CD14-positive monocyte (primary cell): ENCODE measurements around the gene TTLL11. TPM values are rescaled to one million over a fixed set of nuclear protein-coding genes. Genes with fewer than 3 reads are reported as not detected.

Source experiments
- DNase-seq, 3 donors: peaks; one replicate each; pipeline ENCODE4 v3.0.0-alpha.2; 2011 to 2022
- H2AFZ ChIP-seq: 2 replicates; pipeline ENCODE4 v1.6.0; 2012; ENCODE audit warnings: mild to moderate bottlenecking, low read depth, low read length, inconsistent platforms; ENCODE audit not compliant: insufficient read depth, poor library complexity, severe bottlenecking
- H3K27ac ChIP-seq, 2 donors: 1 replicate in 1 of 2; 2 replicates in 1 of 2; pipeline ENCODE4 v1.5.1; 2012 to 2013; ENCODE audit warnings: low read length in 2 of 2, control low read depth in 1 of 2, inconsistent platforms in 1 of 2, low read depth in 1 of 2, mild to moderate bottlenecking in 1 of 2
- H3K27me3 ChIP-seq, 2 donors: one replicate each; pipeline versions ENCODE4 v1.6.0 to v1.6.1; 2011 to 2013; ENCODE audit warnings: low read length in 2 of 2; ENCODE audit not compliant: control insufficient read depth in 2 of 2, insufficient read depth in 2 of 2
- H3K36me3 ChIP-seq, 2 donors: replicated peaks in 1 of 2; 1 replicate in 1 of 2; 2 replicates in 1 of 2; pipeline versions ENCODE4 v1.5.1 to v1.6.1; 2012 to 2013; ENCODE audit warnings: low read length in 2 of 2, control low read depth in 1 of 2, inconsistent platforms in 1 of 2, mild to moderate bottlenecking in 1 of 2; ENCODE audit not compliant: insufficient read depth in 2 of 2, control insufficient read depth in 1 of 2
- H3K4me1 ChIP-seq, 2 donors: 1 replicate in 1 of 2; 2 replicates in 1 of 2; pipeline versions ENCODE4 v1.5.1 to v1.6.1; 2012 to 2013; ENCODE audit warnings: low read length in 2 of 2, control low read depth in 1 of 2, inconsistent platforms in 1 of 2, mild to moderate bottlenecking in 1 of 2, moderate library complexity in 1 of 2; ENCODE audit not compliant: insufficient read depth in 2 of 2, control insufficient read depth in 1 of 2
- H3K4me2 ChIP-seq: replicated peaks from 2 replicates; pipeline ENCODE3; 2012; ENCODE audit warnings: low read length, moderate library complexity, mild to moderate bottlenecking; ENCODE audit not compliant: poor library complexity, severe bottlenecking; ENCODE audit errors: extremely low read depth
- H3K4me3 ChIP-seq, 3 experiments: fragments of 200-600 bp in 1 of 3; sonication (generic) in 1 of 3; replicated peaks in 1 of 3; 1 replicate in 2 of 3; 2 replicates in 1 of 3; pipeline ENCODE4 v1.5.1; 2011 to 2013; ENCODE audit warnings: low read length in 3 of 3, mild to moderate bottlenecking in 3 of 3, control low read depth in 2 of 3, low read depth in 2 of 3, inconsistent platforms in 1 of 3, moderate library complexity in 1 of 3
- H3K79me2 ChIP-seq: 2 replicates; pipeline ENCODE4 v1.6.0; 2012; ENCODE audit warnings: mild to moderate bottlenecking, control low read depth, inconsistent platforms, low read length, moderate library complexity; ENCODE audit not compliant: insufficient read depth
- H3K9ac ChIP-seq: 2 replicates; pipeline ENCODE4 v1.6.0; 2017; ENCODE audit warnings: low read length, mild to moderate bottlenecking; ENCODE audit not compliant: insufficient read depth, poor library complexity, severe bottlenecking
- H3K9me3 ChIP-seq, 2 donors: replicated peaks in 1 of 2; 1 replicate in 1 of 2; 2 replicates in 1 of 2; pipeline versions ENCODE4 v1.5.1 to v1.6.1; 2012 to 2013; ENCODE audit warnings: low read length in 2 of 2, control low read depth in 1 of 2; ENCODE audit not compliant: control insufficient read depth in 1 of 2, insufficient read depth in 1 of 2
- H4K20me1 ChIP-seq: 2 replicates; pipeline ENCODE4 v1.6.0; 2012; ENCODE audit warnings: mild to moderate bottlenecking, low read length, control low read depth, moderate library complexity; ENCODE audit not compliant: insufficient read depth
- H3K27ac Mint-ChIP-seq, 7 donors: one replicate each; pipeline ENCODE4 v1.8.0; 2020; ENCODE audit warnings: mild to moderate bottlenecking in 7 of 7, mixed read lengths in 7 of 7, moderate library complexity in 6 of 7, inconsistent platforms in 2 of 7
- H3K27me3 Mint-ChIP-seq, 3 donors: one replicate each; pipeline ENCODE4 v1.8.0; 2021 to 2022; ENCODE audit warnings: low read depth in 3 of 3, mild to moderate bottlenecking in 3 of 3, mixed read lengths in 3 of 3, moderate library complexity in 3 of 3, inconsistent platforms in 1 of 3
- H3K36me3 Mint-ChIP-seq, 2 donors: one replicate each; pipeline ENCODE4 v1.8.0; 2020; ENCODE audit warnings: mixed read lengths in 2 of 2, inconsistent platforms in 1 of 2, mild to moderate bottlenecking in 1 of 2
- H3K4me1 Mint-ChIP-seq: one replicate; pipeline ENCODE4 v1.8.0; 2020; ENCODE audit warnings: mild to moderate bottlenecking, mixed read lengths
- H3K4me3 Mint-ChIP-seq, 2 donors: one replicate each; pipeline ENCODE4 v1.8.0; 2020; ENCODE audit warnings: mild to moderate bottlenecking in 2 of 2, mixed read lengths in 2 of 2, moderate library complexity in 1 of 2
- H3K9me3 Mint-ChIP-seq, 7 donors: one replicate each; pipeline ENCODE4 v1.8.0; 2020 to 2022; ENCODE audit warnings: mixed read lengths in 7 of 7, mild to moderate bottlenecking in 6 of 7, moderate library complexity in 6 of 7, inconsistent platforms in 2 of 7
- CTCF ChIP-seq: fragments of 200-600 bp; IDR thresholded peaks from one replicate; pipeline ENCODE4 v1.8.0; 2022; ENCODE audit warnings: antibody characterized with exemption, mild to moderate bottlenecking
- WGBS: methylation state at CpG from one replicate; pipeline ENCODE4 v1.1.5; 2013; ENCODE audit warnings: missing lambda C conversion rate; ENCODE audit not compliant: insufficient coverage; 5-methylcytosine and 5-hydroxymethylcytosine counted together
- intact Hi-C, 2 donors: fragments of 100-400 bp; cut with micrococcal nuclease; formaldehyde crosslinking; loops; one replicate each; pipeline versions ENCODE4 v1.15.0 to v1.15.1; 2023
- polyA plus RNA-seq, 3 donors: library from polyadenylated mRNA; depleted of rRNA in 1 of 3; unstranded in 2 of 3; stranded (reverse) in 1 of 3; fragments of 300-500 nt in 2 of 3; fragments of >200 nt in 1 of 3; fragmentation: Illumina TruSeq in 2 of 3; gene quantifications; 1 replicate in 2 of 3; 2 replicates in 1 of 3; pipeline ENCODE4 v1.2.3, GENCODE V29; 2012 to 2021

TTLL11 gene
- polyA plus RNA-seq, 3 donors, result 2.9 to 3.5 (median 3.1) TPM

- intact Hi-C loops, result no loop called here
- Histone ChIP-seq H3K79me2 (no peaks in the 10 kb centered on the region), H3K4me1 (no peaks in the 10 kb centered on the region), H3K36me3 (no peaks in the 10 kb centered on the region), H3K27ac (no peak overlapping the region), H2AFZ (no peak overlapping the region), H3K9me3 (no peaks in the 10 kb centered on the region), H4K20me1 (no peaks in the 10 kb centered on the region), H3K4me2 (no peak overlapping the region), H3K27me3 (no peaks in the 10 kb centered on the region), H3K4me3 (no peak overlapping the region), H3K9ac (no peak overlapping the region)
- 77% methylated on average over 5 of the region's 11 CpGs for WGBS
- TF ChIP-seq CTCF, result no peak
- DNase-seq, result no peak
- Mint-ChIP-seq H3K4me3 (no peak overlapping the region), H3K9me3 (no peaks in the 10 kb centered on the region), H3K27me3 (peaks cover 1 to 4% (median 2%) of the 10 kb centered on the region in 3 donors), H3K27ac (no peak overlapping the region), H3K36me3 (peaks cover 0 to 4% of the 10 kb centered on the region in 2 donors), H3K4me1 (no peaks in the 10 kb centered on the region)
Measured at GRCh38 chr9:122015170-122015821, 77.8 kb downstream of the TTLL11 start.

GRCh38 chr9:122011818-122012498 is 81.2 kb downstream of the TTLL11 start:
- H3K79me2 ChIP-seq, result no peaks in the 10 kb centered on the region
- H3K9ac ChIP-seq, result no peak overlapping the region
- no peaks in the 10 kb centered on the region for H4K20me1 ChIP-seq
- WGBS, result no CpG with 5 or more reads among the region's 4 CpGs
- no peak overlapping the region for H3K4me3 ChIP-seq
- H3K27ac ChIP-seq, result no peak overlapping the region
- H3K27me3 ChIP-seq, result no peaks in the 10 kb centered on the region
- no peak for DNase-seq
- H3K4me3 Mint-ChIP-seq, result no peak overlapping the region
- H3K36me3 ChIP-seq, result no peaks in the 10 kb centered on the region
- no peaks in the 10 kb centered on the region for H3K9me3 ChIP-seq
- H3K4me2 ChIP-seq, result no peak overlapping the region
- TF ChIP-seq CTCF, result no peak
- intact Hi-C loops, result no loop called here
- no peaks in the 10 kb centered on the region for H3K4me1 ChIP-seq
- H3K27me3 Mint-ChIP-seq, result peaks cover 0 to 4% (median 2%) of the 10 kb centered on the region in 3 donors
- no peaks in the 10 kb centered on the region for H3K9me3 Mint-ChIP-seq
- peaks cover 0 to 2% of the 10 kb centered on the region in 2 donors for H3K36me3 Mint-ChIP-seq
- H3K4me1 Mint-ChIP-seq, result no peaks in the 10 kb centered on the region
- H2AFZ ChIP-seq, result no peak overlapping the region
- no peak overlapping the region for H3K27ac Mint-ChIP-seq
